ENCODE results near the gene CNKSR3. TPM values are rescaled to one million over a fixed set of nuclear protein-coding genes. Genes with fewer than 3 reads are reported as not detected.

Gene CNKSR3
- total RNA-seq, 1 experiment from 2014 or later = 5.6 TPM

DNA sequence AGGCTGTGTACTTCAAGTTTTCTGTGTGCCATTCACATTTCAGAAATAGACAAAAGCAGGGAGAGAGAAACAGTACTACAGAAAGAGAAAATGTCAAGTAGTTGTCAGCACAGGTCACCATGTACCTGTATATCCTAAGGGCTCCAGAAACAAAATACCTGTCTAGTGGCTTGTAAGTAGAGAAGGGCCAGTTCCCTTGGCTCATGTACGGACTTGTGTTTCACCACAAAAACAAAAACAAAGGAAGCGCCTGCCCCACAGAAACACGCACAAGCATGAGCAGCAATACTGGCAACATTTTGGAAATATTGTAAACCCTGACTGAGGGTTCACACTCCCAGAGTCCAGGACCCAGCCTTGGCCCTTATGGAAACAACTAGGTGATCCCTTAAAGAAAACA, 44.3 kb downstream of the CNKSR3 start:
- H3K23ac ChIP-seq (ENCODE audit: insufficient read length, low read depth, low read length) = no peak overlapping the region
- no peak overlapping the region for H2BK15ac ChIP-seq (ENCODE audit: low read depth, low read length)
- H3K27me3 ChIP-seq (ENCODE audit: insufficient read depth, low read length) = no peaks in the 10 kb centered on the region
- H4K91ac ChIP-seq (ENCODE audit: insufficient read length, low read depth, low read length) = no peak overlapping the region
- no peak overlapping the region for H3T11ph ChIP-seq (ENCODE audit: low read length)
- H3K27ac ChIP-seq (ENCODE audit: insufficient read length, low read depth, low read length) = no peak overlapping the region
- peaks cover 3 to 15% of the 10 kb centered on the region in 2 experiments for H3K4me1 Mint-ChIP-seq
- TF ChIP-seq, protein P1, sequence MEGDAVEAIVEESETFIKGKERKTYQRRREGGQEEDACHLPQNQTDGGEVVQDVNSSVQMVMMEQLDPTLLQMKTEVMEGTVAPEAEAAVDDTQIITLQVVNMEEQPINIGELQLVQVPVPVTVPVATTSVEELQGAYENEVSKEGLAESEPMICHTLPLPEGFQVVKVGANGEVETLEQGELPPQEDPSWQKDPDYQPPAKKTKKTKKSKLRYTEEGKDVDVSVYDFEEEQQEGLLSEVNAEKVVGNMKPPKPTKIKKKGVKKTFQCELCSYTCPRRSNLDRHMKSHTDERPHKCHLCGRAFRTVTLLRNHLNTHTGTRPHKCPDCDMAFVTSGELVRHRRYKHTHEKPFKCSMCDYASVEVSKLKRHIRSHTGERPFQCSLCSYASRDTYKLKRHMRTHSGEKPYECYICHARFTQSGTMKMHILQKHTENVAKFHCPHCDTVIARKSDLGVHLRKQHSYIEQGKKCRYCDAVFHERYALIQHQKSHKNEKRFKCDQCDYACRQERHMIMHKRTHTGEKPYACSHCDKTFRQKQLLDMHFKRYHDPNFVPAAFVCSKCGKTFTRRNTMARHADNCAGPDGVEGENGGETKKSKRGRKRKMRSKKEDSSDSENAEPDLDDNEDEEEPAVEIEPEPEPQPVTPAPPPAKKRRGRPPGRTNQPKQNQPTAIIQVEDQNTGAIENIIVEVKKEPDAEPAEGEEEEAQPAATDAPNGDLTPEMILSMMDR (conservative IDR thresholded peaks at IDR 0.05) = no peak
- no CpG with 5 or more reads among the region's 3 CpGs for WGBS (ENCODE audit: extremely low coverage, insufficient read length, low lambda C conversion rate)
- no peak overlapping the region for H2BK12ac ChIP-seq (ENCODE audit: insufficient read length, low read depth, low read length)
- no peak overlapping the region for H2BK5ac ChIP-seq (ENCODE audit: insufficient read length, low read length)
- H3K23me2 ChIP-seq (ENCODE audit: insufficient read length, low read depth, low read length, poor library complexity, severe bottlenecking) = no peaks in the 10 kb centered on the region
- no peak overlapping the region for H3K18ac ChIP-seq (ENCODE audit: insufficient read length, low read depth, low read length)
- H4K20me1 ChIP-seq (ENCODE audit: control insufficient read depth, insufficient read depth, insufficient read length) = no peaks in the 10 kb centered on the region
- H3K79me1 ChIP-seq (ENCODE audit: insufficient read depth, low read depth, low read length, poor library complexity, severe bottlenecking) = no peaks in the 10 kb centered on the region
- no peaks in the 10 kb centered on the region for H3K79me2 ChIP-seq (ENCODE audit: insufficient read depth, low read length)
- H3K14ac ChIP-seq (ENCODE audit: insufficient read depth, low read length) = no peak overlapping the region
- H3K4ac ChIP-seq (ENCODE audit: low read depth, low read length) = no peak overlapping the region
- H3K4me1 ChIP-seq (ENCODE audit: insufficient read depth, low read length) = no peaks in the 10 kb centered on the region
- no peak overlapping the region for H3K56ac ChIP-seq (ENCODE audit: insufficient read length, low read depth, low read length)
- no peak overlapping the region for H2AK5ac ChIP-seq (ENCODE audit: insufficient read length, low read length)
- no peak overlapping the region for H2BK20ac ChIP-seq (ENCODE audit: low read depth, low read length, poor library complexity, severe bottlenecking)
- no peak for DNase-seq
- no peaks in the 10 kb centered on the region for H3K27me3 Mint-ChIP-seq (ENCODE audit: low read depth)
- no peak overlapping the region for H3K9ac ChIP-seq (ENCODE audit: extremely low read depth, insufficient read length, low read length)
- H3K9me3 ChIP-seq (ENCODE audit: control insufficient read depth, low read depth, low read length) = no peaks in the 10 kb centered on the region
- H4K5ac ChIP-seq (ENCODE audit: insufficient read length, low read depth, low read length) = no peak overlapping the region
- 0 out of 7 replicates have a peak overlapping the region, but pooled peaks of 1 of the 3 experiments have one; percentile 11 for H3K27ac Mint-ChIP-seq
- no peak overlapping the region for H2BK120ac ChIP-seq (ENCODE audit: low read depth, low read length, poor library complexity, severe bottlenecking)
- H3K4me3 Mint-ChIP-seq = no peak overlapping the region
- H3K36me3 Mint-ChIP-seq (ENCODE audit: insufficient read depth in 1 of 3, low read depth in 3 of 3) = peaks cover 5 to 8% (median 6%) of the 10 kb centered on the region in 3 experiments; a peak in 3 of 7 replicates
- no peak overlapping the region for H3K4me2 ChIP-seq (ENCODE audit: insufficient read depth, insufficient read length, low read length)
- H3K9me3 Mint-ChIP-seq = peaks cover 2 to 7% of the 10 kb centered on the region in 2 experiments; a peak in 4 of 5 replicates
- H2AFZ ChIP-seq (ENCODE audit: low read length) = no peak overlapping the region
- no peak overlapping the region for H4K8ac ChIP-seq (replicated peaks; ENCODE audit: insufficient read length, low read depth, low read length)

Measured in H9 (cell line).